WI38 (cell line): Measurements from ENCODE around the gene CENPT.

ENCODE experiments used
- H3K4me3 ChIP-seq: 2 replicates; pipeline ENCODE4 v1.5.1; 2011; ENCODE audit warnings: low read depth, mild to moderate bottlenecking, control low read depth, low read length
- CTCF ChIP-seq: IDR thresholded peaks from 2 replicates; pipeline ENCODE4 v1.5.1; 2012; ENCODE audit warnings: low read depth, mild to moderate bottlenecking, control low read depth, low read length

The CENPT gene

GRCh38 chr16:67825906-67826305, 21.6 kb downstream of the CENPT start:
- H3K4me3 ChIP-seq: no peak overlapping the region
- no peak for TF ChIP-seq CTCF

GRCh38 chr16:67825119-67825518, 22.4 kb downstream of the CENPT start:
- no peak overlapping the region for H3K4me3 ChIP-seq
- TF ChIP-seq CTCF: no peak

GRCh38 chr16:67822511-67822910, 25.0 kb downstream of the CENPT start:
- no peak overlapping the region for H3K4me3 ChIP-seq
- TF ChIP-seq CTCF: no peak

- no peak for TF ChIP-seq CTCF
- H3K4me3 ChIP-seq: no peak overlapping the region
Measured at GRCh38 chr16:67820608-67821259, 26.8 kb downstream of the CENPT start.

GRCh38 chr16:67814567-67814966, 32.9 kb downstream of the CENPT start:
- no peak for TF ChIP-seq CTCF
- no peak overlapping the region for H3K4me3 ChIP-seq

- no peak overlapping the region for H3K4me3 ChIP-seq
- TF ChIP-seq CTCF: no peak
Measured at GRCh38 chr16:67811899-67812298, 35.6 kb downstream of the CENPT start.

- peak overlapping the region; percentile 83 for H3K4me3 ChIP-seq
- no peak for TF ChIP-seq CTCF
Measured at GRCh38 chr16:67807148-67807682, 40.3 kb downstream of the CENPT start.
